DMS153 treated with DMSO at 0.1 percent for 48 hours (cell line): ENCODE results near the gene DIS3L2.
"Not testable (repeated sequence)": the region's sequence is repeated elsewhere in the genome, so short reads cannot be mapped to it uniquely, and the experiment has no call there.

Source experiments
- DNase-seq: peaks from one replicate; lab custom pipeline; 2025; ENCODE audit not compliant: unreplicated experiment; lab: John Stamatoyannopoulos, UW

DIS3L2 gene

DNA sequence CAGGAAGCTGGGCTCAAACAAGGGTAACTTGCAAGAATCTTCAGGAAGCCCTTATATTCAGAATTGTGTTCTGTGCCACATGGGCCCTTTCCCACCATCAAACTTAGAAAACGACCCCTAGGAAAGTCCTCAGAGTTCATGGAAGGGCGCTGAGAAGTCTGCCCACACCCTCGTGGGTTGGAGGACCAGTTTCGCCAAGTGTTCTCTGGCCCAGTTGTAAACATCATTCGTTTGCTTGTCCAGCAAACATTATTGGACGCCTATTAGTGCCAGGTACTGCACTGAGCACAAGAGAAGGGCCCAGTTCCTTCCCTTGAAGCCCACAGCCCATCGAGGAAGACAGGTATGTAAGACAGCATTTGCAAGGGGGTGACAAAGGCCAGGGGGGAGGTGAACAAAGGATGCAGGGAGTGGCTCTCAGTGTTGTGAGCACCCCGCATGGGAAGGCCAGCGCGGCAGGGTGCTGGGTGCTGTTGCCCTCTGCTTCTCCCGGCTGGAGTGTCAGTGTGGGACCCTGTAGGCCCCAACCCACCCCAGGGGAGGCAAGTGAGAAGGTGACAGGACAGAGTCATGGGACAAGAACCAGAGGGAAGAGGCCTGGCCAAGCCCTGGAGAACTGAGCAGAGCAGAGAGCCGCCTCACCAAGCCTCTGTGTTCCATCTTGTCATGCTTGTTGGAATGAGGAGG lies 356.8 kb downstream of the DIS3L2 start:
- no peak for DNase-seq

DNA sequence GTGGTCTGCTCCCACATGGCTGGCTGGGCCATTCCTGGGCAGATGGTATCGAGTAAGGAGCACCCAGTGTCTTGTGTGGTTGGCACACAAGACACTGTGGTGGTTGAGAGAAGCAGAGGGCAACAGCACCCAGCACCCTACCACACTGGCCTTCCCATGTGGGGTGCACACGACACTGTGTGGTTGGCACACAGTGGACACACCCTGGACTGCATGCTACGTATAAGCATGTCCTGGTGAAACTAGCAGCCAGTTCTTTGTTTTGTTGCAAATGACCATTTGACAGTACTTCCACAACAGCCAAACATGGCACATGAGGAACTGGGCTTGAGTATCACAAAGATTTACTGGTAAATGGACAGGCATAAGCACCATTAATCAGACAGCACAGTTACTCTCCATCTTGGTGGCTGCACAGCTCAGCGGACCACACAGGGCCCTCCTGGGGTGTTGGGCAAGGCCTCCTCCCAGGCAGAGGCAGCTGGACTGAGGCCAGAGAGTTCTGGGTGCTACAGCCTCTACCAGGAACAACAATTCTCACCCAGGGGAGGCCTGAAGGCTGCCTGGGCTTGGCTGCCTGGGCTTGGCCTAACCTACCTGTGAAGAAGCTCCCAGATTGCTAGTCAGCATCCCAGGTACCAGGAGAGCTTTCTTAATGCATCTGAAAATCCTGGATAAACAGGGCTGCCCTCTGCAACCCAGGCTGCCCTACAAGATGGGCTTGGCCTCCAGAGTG lies 357.7 kb downstream of the DIS3L2 start:
- no peak for DNase-seq

DNA sequence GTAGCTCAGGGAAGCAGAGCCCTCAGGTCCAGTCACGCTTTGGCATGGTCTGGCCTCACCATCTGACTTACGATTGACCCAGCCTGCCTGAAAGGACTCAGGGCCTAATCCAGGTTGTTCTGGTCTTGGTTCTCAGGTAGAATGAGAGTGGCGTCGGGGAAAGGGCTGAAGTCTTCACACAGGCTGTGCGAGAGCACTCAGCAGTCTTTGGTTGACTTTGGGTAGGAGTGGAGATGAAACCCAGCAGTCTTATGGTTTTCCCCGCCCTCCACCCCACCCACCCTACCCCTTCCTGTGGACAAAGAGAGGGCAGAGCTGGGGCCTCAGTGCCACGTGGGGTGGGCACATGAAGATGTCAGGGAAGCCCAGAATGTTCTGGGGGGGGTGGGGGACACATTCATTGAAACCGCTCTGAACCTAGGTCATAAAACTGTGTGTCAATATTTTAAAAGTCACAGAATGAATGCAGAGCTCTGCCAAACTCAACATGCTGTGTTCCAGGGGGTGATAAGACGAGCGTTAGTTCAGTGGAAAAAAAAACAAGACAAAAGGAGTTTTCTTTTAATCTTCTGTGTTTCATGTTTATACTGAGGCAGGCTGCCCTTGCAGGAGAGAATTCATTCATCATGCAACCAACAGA lies 358.4 kb downstream of the DIS3L2 start:
- no peak for DNase-seq

DNA sequence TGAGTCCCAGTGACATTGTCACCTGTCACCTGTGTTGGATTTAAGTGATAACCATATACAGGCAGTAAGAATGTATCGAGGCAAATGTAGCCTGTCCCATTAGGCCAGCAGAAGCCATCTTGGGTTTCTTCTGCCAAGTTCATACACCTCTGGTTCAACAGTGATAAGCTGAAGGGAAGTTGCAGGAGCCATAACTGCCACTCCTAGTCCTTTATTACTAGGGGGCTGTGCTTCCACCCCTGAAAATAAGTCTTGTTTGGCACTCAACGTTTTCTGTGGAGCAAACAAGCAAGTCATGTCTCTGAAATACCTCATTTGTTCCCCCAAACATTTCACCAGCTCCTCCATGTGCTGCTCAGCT lies 358.9 kb downstream of the DIS3L2 start:
- no peak for DNase-seq

DNA sequence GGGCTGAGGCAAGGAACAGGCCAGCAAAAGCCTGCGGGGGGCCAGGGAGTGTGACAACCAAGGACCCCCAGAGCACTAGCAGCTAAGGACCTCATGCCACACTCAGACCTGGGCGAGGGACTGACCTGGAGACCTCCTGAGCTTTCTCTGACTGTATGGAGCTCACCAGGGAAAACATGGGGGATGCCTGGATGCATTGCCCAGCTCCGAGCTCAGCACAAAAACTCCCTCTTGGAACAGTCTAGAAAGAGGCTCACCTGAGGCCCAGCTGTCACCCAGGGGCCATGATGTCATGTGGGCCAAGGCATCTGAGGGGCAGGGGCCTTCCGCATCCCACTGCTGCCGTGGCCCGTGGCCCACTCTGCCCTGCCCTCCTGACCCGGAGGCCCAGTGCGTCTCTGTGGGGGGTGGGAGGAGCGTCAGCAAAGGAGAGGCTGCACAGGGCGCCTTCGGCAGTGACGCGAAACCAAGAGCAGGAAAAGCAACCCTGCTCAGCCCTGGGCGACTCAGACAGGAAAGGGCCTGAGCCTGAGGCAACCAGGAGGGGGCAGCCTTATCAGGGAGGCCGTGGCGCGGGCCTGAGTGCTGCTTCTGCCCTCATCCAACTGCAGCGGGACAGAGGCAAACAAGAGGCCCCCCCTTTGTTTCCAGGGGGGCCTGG lies 359.8 kb downstream of the DIS3L2 start:
- DNase-seq = no peak

DNA sequence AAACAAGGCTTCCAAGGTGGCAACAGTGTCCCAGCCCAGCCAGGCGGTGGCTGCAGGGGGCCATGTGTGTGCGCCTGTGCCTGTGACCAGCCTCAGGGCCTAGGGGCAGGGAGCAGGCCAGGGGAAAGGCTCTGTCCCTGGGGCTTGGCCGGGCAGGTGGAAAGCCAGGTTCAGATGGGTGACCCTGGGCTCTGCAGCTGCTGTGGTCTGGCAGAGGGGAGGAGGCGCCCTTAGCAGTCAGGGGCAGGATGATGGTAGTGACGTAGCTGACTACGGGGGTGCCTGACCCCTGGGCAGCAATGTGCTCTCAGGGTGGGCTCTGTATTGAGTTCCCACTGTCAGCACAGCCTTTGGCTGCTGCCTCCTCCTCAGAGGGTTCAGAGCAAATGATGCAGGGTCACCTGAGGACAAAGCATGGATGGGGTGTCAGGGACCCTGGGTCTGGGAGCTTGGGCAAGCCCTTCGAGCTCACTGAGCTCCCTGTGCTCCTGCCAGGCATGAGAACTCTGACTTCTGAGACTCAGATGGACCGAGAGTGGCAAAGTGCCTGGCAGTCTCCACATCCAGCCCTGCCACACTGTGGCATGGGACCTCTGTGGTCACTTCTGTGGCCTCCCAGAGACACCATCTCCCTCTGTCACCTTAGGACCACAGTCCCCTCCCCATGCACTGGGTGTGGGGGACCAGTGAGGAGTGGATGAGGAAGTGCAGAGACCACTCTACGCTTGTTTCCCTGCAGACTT lies 360.5 kb downstream of the DIS3L2 start:
- no peak for DNase-seq

DNA sequence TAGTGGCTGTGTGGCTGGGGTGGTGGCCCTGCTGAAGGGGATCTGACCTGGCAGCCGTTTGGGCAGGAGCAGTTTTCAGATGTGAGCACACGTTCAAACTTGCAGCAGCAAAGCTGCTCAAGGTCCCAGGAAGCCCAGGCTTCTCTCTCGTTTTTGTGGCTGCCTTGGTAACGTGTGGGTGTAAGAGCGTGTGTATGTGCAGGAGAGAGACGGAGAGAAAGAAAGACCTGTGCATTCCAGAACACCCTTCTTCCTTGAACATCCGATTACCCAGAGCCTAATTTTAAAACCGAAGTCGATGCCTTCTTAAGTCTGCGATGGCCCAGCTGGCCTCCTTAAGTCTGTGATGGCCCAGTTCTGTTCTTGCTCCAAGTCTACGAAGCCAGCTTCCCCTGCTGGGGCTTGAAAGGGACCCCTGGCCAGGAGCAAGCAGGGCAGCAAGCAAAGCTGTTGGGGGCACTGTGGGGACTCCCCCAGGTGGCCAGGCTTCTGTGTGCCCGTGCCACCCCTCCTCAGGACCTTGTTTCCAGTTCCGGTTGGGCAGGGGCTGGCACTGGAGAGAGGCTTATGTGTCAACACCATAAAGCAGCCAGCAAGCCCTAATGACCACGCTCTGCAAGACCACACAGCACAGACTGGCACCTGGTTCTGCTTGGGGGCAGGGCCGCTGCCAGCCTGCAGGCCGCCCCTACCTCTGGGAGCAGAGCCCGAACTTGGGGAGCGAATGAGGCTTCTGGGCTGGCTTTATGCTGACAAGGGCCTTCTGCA lies 361.2 kb downstream of the DIS3L2 start:
- no peak for DNase-seq

DNA sequence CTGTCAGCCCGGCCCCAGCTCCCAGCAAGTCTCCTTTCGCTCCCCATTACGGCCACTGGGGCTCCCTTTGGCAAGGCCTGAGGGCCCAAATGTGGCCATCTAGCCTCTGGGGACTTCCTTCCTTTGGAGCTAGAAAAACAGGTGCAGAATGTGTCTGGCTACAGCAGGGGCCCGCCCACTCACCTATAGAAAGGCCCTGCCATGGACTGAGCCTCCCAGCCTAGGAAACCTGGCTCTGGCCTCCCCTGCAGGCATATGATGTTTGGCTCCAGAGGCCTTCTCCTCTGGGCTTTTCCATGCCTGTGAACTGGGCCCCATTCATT lies 361.8 kb downstream of the DIS3L2 start:
- DNase-seq = no peak

DNA sequence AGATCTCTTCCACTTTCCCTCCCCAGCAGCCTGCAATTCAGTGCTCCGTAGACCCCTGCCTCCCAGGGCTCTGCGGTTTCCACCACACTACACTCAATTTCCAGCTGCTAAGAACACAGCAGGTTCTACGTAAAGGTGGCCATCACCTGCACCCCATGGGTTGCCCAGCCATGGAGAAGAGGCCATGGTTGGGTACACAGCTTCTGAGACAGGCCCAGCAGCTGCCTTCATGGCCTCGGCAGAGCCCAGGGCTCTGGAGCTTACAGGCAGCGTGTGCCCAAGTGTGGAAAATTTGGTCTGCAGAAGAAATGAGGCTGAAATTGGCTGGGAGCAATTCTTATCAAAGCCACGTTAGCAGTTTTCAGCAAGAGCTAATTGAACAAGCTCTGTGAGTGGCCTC lies 362.5 kb downstream of the DIS3L2 start:
- not testable (repeated sequence) for DNase-seq

DNA sequence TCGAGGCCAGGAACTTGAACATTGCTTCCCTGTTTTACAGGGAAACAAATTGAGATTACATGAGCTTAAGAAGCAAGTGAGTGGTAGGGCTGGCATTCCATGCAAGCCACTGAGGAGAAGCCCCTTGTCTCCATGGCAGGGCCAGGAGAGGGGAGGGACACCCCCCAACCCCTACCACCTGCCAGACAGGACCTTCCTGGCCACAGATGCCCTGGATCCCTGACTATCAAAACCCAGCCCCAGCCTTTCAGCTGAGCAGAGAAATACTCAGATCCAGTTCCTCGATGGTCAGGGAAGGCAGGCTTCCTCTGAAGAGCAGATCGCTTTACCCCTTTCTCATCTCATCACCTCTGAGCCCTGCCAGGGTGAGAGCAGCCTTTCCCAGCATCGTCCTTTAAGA lies 363.3 kb downstream of the DIS3L2 start:
- no peak for DNase-seq

DNA sequence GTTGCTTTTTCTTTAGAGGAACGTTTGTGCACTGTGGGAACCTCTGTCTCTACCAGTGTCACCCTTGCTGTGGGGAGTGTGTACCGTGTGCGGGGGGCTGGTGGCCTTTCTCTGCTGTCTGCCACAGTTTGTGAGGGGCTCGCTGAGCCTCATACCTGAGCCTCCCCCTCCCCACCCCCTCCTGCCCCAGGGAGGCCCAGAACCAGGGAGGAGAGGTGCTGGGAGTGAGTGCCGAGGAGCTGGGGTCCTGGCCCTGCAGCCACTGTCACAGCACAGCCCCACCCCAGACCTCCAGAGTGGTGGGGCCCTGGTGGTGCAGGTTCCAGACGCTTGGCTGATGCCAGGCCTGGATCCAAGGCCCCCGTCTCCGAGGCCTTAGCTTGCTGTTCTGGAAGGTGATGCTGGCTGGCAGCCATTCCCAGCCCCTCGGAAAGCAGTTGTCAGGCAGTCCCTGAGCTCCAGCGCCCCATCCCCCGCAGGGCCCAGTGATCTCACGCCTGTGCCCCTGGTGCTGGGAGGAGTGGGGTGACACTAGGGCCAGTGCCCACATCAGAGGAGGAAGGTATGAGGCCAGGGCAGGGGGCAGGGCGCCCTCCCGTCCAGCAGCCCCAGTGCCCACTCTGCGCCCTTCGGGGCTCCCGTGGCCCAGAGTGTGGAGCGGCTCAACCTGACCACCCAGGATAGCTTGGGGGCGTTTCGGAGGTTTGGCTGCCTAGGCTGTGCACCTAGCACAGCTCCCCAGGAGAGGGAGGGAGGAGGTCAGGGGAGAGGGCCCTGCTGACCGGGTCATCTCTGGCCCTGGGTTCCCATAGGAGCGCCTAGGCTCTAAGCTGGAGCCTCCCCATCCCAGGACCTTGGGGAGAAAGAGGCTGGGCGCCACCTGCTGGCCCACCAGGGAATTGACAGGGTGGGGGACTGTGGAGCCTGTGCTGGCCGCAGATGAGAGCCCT lies 364.1 kb downstream of the DIS3L2 start:
- no peak for DNase-seq

DNA sequence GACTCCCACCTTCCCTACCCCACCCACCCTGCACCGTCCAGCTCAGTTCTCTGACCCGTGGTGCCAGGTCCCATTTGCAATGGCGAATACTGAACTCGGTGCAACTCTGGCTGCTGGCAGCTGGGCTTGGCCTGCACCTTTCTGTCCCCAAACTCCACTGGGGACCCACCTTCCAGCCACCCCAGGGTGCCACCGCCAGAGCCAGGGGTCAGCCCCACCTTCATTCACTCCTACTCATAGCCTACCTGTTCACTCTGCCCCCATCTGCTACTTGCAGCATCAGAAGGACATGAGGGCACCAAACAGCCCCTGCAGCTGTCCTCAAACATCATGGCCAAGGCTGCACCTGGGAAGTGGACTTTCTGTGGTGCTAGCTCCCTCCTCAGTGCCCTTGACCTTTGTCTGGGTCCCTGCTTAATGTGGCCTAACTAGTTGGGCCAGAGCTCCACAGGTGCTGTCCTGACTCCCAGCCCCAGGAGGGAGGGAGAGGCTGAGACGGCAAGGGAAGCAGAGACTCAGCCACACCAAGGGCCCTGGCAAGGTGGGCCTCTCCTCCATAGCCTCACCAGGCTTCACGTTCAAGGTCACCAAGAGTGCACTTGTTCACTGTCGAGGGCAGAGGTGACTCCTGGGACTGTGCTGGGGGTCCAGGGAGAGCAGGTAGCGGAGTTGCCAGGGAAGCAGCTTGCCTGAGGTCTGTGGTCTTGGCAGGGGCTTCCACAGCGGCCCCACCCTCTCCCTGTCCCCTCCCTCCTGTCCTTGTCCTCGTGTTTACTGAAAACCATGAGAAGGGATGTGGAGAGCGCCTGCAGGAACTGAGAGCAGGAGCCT lies 365.0 kb downstream of the DIS3L2 start:
- DNase-seq = not testable (repeated sequence)

DNA sequence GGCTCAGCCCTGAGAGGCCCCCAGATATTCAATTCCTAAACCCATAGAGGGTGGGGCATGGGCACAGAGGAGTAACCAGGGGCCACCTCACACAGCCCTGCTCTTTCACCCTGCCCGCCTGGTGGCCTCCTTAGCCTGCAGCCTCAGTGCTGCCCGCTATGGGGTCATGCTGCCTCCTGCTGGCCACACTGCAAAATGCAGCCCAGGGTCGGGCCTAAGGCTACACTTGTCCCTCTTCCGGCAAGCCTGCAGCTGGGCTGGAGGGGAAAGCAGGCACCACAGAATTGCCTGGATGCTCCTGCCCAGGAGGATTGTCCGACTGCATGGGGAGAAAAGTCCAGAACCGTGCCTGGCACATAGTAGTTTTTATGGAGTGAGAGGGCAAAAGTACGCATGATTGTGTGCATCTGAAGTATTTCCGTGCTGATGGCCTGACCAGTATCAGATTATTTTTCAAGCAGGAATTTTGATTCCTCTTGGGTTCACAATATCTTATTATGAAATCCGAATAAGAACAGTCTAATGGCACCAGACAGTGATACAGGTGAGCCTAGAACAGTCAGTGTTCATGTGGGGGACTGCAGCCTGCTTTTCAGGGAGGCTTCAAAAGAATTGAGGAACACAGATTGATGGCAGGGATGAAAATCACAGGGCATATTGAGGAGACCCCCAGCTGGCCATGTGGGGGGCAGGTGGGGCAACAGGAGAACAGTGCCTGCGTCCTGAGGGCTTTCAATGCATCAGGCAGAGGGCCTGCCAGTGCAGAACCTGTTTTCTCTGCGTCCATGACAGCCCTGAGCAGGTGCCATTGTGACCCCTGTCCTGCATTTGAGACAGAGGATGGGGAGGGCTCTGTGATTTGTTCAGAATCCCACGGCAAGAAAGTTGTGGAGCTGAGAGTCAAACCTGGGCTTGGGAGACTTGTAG lies 365.9 kb downstream of the DIS3L2 start:
- no peak for DNase-seq

DNA sequence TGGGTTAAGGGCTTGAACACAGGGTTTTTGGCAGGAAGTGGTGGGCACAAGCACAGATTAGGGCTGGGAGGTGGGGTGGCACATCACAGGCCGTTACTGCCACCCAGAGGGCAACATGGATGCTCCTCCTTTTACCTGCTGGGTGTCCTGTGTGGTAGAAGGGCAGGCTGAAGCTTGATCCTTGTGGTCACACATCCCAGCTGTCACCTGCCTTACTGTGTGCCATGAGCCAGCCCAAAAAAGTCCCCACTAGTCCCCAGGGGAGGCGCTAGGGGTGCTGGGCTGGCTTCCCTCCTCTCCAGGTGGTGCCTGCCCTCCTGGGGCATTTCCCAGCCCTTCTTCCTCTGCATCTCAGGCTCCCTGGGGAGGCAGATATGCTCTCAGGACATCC lies 366.5 kb downstream of the DIS3L2 start:
- DNase-seq = no peak

DNA sequence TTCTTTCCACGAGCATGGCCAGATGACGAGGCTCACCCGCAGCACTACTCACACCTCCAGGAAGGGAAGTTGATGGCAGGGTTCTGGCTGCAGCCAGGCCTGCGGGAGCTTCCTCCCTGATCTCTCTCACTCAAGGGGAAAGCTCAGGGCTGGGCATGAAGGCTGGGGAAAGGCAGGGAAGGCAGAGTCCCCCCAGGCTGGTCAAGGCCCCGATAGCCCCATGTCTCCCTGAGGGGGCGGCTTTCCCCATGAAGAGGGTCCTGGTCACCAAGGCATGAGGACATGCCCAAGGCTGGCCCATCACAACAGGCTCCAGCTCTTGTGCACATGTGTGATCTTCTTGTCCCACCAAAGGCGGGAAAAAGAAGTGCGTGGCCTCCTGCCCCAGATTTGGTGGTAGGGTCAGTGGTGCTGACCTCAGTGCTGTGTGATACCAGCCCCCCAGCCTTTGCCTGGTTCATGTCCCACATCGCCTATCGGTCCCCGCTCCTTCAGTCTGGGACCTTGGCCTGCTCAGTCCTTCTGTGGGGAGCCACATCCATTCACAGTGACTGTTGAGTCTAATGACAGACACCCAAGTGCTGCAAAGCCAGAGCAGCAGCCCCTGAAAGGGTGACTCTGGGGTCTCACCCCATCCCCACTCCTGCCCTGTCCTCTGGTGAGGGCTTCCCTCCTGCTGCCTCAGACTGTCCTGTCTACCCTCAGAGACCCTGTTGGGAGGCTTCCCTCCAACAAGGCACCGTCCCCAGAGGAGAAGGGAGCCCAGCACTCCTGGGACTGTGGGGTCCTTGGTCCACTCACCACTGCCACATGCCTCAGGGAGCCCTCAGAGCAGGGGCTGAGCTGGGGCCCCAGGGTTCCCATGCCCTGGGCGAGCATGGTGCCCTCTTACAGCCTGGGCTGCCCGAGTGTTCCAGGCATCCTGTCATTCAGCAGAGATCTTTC lies 367.3 kb downstream of the DIS3L2 start:
- DNase-seq = no peak

DNA sequence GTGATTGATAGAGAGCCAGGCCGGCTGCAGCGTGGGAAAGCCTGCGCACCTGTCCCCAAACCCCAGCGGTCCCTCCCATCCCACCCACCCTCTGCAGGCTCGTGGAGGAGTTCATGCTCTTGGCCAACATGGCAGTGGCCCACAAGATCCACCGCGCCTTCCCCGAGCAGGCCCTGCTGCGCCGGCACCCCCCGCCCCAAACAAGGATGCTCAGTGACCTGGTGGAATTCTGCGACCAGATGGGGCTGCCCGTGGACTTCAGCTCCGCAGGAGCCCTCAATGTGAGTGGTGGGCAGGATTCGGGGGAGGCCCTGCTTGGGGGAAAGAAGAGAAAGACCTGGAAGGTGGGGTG lies 368.2 kb downstream of the DIS3L2 start:
- no peak for DNase-seq
